ENCODE results near the gene FNDC7.

The FNDC7 gene

DNA sequence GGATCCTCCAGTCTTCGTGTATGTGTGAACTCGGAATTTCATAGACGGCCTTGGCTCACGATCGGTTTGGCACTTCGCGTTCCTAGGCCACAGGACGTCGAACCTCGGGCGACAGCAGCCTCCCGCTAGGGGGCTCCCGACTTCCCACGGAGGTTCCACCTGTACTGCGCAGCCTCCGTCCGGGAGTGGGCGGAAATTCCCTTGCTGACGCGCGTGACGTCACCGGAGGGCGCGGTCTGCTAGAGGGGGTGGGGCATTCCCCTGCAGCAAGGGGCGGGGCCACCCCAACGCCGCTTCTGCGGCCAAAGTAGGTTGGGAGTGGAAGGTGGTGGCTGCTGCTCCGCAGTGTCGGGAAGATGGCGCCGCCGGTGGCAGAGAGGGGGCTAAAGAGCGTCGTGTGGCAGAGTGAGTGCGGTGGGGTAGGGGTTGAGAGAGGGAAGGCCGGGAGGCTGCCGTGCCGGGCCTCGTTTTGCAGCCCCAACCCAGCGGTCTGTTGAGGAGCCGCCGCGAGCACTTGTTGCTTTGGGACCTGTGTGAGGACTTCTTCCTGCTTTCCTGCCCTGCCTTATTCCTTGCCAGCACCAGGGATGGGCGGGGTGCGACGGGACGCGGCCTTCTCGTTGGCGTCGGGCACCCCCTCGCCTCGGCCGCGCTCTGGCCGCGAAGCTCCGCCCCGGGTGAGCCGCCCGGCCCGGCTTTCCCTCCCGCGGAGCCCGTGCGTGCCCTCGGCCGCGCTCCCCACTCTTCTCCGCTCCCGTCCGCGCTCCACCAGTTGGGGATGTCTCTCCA is 33.9 kb downstream of the FNDC7 start, which contains the start of gene STXBP3 (continued):
- TF ChIP-seq SETDB1 (IDR thresholded peaks at IDR 0.05; ENCODE audit: insufficient read length, low read length) (peak; percentile 70), FEZF1 (tag by site-specific recombination; IDR thresholded peaks at IDR 0.05) (peak; percentile 24; the same call in 1 of the 2 replicates), ZNF585B (tag by site-specific recombination; IDR thresholded peaks at IDR 0.05) (no peak; the same call in 1 of the 2 replicates), ZNF624 (tag by site-specific recombination; IDR thresholded peaks at IDR 0.05) (no peak), ZNF776 (tag by site-specific recombination; IDR thresholded peaks at IDR 0.05; ENCODE audit: borderline replicate concordance) (no peak), ZIC2 (tag by site-specific recombination; IDR thresholded peaks at IDR 0.05) (peak; percentile 12; the same call in 1 of the 2 replicates), SCRT1 (tag by site-specific recombination; IDR thresholded peaks at IDR 0.05; ENCODE audit: borderline replicate concordance) (peak; percentile 100), ZNF292 (tag by site-specific recombination; IDR thresholded peaks at IDR 0.05; ENCODE audit: borderline replicate concordance, low read depth) (no peak), KLF8 (tag by site-specific recombination; IDR thresholded peaks at IDR 0.05) (peak; percentile 97), ZNF530 (tag by site-specific recombination; IDR thresholded peaks at IDR 0.05; ENCODE audit: low read depth) (no peak), PRDM2 (tag by site-specific recombination; IDR thresholded peaks at IDR 0.05; ENCODE audit: borderline replicate concordance) (no peak), ZNF19 (tag by site-specific recombination; IDR thresholded peaks at IDR 0.05; ENCODE audit: low read depth) (no peak), REPIN1 (tag by site-specific recombination; IDR thresholded peaks at IDR 0.05; ENCODE audit: low read depth) (peak; percentile 97), ZNF548 (tag by site-specific recombination; IDR thresholded peaks at IDR 0.05) (no peak), ZNF23 (tag by site-specific recombination; IDR thresholded peaks at IDR 0.05; ENCODE audit: borderline replicate concordance) (no peak), ZFP41 (tag by site-specific recombination; IDR thresholded peaks at IDR 0.05; ENCODE audit: borderline replicate concordance) (no peak), ZNF114 (tag by site-specific recombination; IDR thresholded peaks at IDR 0.05) (no peak), ZNF132 (tag by site-specific recombination; IDR thresholded peaks at IDR 0.05; ENCODE audit: borderline replicate concordance) (no peak), ZNF248 (tag by site-specific recombination; IDR thresholded peaks at IDR 0.05) (no peak), ZNF391 (tag by site-specific recombination; IDR thresholded peaks at IDR 0.05; ENCODE audit: borderline replicate concordance, low read depth) (peak; percentile 94; the same call in 1 of the 2 replicates), OVOL3 (tag by site-specific recombination; IDR thresholded peaks at IDR 0.05) (peak; percentile 76; the same call in 1 of the 2 replicates)
- TF ChIP-seq, protein P1, sequence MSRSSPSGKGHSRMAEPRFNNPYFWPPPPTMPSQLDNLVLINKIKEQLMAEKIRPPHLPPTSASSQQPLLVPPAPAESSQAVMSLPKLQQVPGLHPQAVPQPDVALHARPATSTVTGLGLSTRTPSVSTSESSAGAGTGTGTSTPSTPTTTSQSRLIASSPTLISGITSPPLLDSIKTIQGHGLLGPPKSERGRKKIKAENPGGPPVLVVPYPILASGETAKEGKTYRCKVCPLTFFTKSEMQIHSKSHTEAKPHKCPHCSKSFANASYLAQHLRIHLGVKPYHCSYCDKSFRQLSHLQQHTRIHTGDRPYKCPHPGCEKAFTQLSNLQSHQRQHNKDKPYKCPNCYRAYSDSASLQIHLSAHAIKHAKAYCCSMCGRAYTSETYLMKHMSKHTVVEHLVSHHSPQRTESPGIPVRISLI (tag by site-specific recombination; IDR thresholded peaks at IDR 0.05): no peak
- TF ChIP-seq, protein P2, sequence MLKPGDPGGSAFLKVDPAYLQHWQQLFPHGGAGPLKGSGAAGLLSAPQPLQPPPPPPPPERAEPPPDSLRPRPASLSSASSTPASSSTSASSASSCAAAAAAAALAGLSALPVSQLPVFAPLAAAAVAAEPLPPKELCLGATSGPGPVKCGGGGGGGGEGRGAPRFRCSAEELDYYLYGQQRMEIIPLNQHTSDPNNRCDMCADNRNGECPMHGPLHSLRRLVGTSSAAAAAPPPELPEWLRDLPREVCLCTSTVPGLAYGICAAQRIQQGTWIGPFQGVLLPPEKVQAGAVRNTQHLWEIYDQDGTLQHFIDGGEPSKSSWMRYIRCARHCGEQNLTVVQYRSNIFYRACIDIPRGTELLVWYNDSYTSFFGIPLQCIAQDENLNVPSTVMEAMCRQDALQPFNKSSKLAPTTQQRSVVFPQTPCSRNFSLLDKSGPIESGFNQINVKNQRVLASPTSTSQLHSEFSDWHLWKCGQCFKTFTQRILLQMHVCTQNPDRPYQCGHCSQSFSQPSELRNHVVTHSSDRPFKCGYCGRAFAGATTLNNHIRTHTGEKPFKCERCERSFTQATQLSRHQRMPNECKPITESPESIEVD (tag by site-specific recombination; IDR thresholded peaks at IDR 0.05): no peak
- TF ChIP-seq, protein P3, sequence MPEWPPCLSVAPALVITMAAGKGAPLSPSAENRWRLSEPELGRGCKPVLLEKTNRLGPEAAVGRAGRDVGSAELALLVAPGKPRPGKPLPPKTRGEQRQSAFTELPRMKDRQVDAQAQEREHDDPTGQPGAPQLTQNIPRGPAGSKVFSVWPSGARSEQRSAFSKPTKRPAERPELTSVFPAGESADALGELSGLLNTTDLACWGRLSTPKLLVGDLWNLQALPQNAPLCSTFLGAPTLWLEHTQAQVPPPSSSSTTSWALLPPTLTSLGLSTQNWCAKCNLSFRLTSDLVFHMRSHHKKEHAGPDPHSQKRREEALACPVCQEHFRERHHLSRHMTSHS (tag by site-specific recombination; IDR thresholded peaks at IDR 0.05): no peak
- TF ChIP-seq, protein P4, sequence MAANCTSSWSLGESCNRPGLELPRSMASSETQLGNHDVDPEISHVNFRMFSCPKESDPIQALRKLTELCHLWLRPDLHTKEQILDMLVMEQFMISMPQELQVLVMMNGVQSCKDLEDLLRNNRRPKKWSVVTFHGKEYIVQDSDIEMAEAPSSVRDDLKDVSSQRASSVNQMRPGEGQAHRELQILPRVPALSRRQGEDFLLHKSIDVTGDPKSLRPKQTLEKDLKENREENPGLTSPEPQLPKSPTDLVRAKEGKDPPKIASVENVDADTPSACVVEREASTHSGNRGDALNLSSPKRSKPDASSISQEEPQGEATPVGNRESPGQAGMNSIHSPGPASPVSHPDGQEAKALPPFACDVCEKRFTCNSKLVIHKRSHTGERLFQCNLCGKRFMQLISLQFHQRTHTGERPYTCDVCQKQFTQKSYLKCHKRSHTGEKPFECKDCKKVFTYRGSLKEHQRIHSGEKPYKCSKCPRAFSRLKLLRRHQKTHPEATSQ (tag by site-specific recombination; IDR thresholded peaks at IDR 0.05): no peak; the same call in 1 of the 2 replicates
- TF ChIP-seq, protein P5, sequence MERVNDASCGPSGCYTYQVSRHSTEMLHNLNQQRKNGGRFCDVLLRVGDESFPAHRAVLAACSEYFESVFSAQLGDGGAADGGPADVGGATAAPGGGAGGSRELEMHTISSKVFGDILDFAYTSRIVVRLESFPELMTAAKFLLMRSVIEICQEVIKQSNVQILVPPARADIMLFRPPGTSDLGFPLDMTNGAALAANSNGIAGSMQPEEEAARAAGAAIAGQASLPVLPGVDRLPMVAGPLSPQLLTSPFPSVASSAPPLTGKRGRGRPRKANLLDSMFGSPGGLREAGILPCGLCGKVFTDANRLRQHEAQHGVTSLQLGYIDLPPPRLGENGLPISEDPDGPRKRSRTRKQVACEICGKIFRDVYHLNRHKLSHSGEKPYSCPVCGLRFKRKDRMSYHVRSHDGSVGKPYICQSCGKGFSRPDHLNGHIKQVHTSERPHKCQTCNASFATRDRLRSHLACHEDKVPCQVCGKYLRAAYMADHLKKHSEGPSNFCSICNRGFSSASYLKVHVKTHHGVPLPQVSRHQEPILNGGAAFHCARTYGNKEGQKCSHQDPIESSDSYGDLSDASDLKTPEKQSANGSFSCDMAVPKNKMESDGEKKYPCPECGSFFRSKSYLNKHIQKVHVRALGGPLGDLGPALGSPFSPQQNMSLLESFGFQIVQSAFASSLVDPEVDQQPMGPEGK (tag by site-specific recombination; IDR thresholded peaks at IDR 0.05): peak; percentile 92

All from HEK293 (cell line).